ENCODE data around the gene REEP2.
A peak's percentile ranks its signal among the peaks of the same experiment; 100 is the strongest.

REEP2 gene

DNA sequence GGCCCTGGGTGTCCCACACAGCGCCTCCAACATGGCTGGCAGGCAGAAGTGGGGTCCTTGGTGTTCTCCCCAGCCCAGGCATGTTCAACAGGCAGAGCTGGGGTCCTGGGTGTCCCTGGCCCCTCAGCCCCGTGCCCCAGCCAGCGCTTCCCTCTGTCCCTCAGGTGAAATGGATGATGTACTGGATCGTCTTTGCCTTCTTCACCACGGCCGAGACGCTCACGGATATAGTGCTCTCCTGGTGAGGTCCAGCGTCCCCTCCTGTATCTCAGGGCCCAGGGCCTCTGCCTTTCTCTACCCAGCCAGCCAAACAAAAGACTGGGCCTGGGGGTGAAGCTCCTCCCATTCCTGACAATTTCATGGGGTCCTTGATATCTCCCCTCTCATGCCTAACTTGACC is 2.4 kb downstream of the REEP2 start:
- H3K4me3 ChIP-seq (ENCODE audit: low read depth, low read length): no peak overlapping the region
- no peak for DNase-seq (ENCODE audit: low read depth)
- TF ChIP-seq, protein P1, sequence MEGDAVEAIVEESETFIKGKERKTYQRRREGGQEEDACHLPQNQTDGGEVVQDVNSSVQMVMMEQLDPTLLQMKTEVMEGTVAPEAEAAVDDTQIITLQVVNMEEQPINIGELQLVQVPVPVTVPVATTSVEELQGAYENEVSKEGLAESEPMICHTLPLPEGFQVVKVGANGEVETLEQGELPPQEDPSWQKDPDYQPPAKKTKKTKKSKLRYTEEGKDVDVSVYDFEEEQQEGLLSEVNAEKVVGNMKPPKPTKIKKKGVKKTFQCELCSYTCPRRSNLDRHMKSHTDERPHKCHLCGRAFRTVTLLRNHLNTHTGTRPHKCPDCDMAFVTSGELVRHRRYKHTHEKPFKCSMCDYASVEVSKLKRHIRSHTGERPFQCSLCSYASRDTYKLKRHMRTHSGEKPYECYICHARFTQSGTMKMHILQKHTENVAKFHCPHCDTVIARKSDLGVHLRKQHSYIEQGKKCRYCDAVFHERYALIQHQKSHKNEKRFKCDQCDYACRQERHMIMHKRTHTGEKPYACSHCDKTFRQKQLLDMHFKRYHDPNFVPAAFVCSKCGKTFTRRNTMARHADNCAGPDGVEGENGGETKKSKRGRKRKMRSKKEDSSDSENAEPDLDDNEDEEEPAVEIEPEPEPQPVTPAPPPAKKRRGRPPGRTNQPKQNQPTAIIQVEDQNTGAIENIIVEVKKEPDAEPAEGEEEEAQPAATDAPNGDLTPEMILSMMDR (IDR thresholded peaks at IDR 0.05; ENCODE audit: insufficient read depth, low read depth, low read length, missing control alignments): no peak

DNA sequence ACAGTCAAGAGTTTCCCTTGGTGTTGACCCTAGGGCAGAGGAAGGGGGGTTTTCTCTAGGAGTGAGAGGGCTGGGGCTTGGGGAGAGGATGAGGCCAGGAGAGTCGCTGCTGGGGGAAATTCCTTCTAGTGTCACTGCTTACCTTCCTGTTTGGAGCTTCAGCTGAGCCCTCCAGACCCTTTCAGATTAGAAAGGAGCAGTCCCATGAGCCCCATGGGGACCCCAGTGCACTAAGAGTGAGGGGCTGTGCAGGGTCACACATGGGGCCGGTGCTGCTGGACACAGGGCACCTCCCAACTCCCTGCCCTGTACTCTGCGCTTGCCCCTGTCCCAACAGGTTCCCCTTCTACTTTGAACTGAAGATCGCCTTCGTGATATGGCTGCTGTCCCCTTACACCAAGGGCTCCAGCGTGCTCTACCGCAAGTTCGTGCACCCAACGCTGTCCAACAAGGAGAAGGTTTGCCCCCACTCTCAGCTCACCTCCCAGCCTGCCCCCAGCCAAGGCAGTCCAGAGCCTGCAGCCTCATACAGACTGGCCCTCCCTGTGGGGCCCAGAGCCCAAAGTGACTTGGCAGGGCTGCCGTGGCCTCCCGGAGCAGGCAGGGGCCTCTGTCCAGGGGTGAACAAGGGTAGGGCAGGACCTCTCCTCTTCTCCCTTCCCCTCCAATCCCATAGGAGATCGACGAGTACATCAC is 5.4 kb downstream of the REEP2 start:
- TF ChIP-seq, protein P1 (IDR thresholded peaks at IDR 0.05; ENCODE audit: insufficient read depth, low read depth, low read length, missing control alignments): no peak
- DNase-seq (ENCODE audit: low read depth): no peak
- H3K4me3 ChIP-seq (ENCODE audit: low read depth, low read length): no peak overlapping the region

DNA sequence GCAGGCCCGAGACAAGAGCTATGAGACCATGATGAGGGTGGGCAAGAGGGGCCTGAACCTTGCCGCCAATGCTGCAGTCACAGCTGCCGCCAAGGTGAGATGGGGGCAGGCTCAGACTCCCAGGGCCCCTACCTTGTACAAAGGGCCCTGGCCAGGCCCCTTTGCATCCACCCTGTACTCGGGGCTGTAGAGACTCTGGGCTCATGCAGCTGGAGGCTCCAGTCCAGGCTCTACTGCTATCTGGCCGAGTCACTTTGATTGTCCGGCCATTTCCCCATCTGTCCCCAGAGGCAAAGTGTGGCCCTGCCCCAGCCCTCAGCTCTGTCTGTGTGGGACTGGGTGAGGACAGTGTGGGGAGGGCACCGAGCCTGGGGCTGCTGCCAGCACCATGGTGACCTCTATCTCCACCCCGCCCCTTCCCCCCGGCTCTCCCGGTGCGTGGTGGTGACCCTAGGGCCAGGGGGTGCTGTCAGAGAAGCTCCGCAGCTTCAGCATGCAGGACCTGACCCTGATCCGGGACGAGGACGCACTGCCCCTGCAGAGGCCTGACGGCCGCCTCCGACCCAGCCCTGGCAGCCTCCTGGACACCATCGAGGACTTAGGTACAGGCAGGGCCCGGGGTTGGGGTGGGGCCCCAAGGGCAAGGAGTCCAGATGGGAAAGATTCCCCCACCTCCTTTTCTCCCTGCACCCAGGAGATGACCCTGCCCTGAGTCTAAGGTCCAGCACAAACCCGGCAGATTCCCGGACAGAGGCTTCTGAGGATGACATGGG is 6.1 kb downstream of the REEP2 start:
- no peak for DNase-seq (ENCODE audit: low read depth)
- no peak overlapping the region for H3K4me3 ChIP-seq (ENCODE audit: low read depth, low read length)
- TF ChIP-seq, protein P1 (IDR thresholded peaks at IDR 0.05; ENCODE audit: insufficient read depth, low read depth, low read length, missing control alignments): no peak

DNA sequence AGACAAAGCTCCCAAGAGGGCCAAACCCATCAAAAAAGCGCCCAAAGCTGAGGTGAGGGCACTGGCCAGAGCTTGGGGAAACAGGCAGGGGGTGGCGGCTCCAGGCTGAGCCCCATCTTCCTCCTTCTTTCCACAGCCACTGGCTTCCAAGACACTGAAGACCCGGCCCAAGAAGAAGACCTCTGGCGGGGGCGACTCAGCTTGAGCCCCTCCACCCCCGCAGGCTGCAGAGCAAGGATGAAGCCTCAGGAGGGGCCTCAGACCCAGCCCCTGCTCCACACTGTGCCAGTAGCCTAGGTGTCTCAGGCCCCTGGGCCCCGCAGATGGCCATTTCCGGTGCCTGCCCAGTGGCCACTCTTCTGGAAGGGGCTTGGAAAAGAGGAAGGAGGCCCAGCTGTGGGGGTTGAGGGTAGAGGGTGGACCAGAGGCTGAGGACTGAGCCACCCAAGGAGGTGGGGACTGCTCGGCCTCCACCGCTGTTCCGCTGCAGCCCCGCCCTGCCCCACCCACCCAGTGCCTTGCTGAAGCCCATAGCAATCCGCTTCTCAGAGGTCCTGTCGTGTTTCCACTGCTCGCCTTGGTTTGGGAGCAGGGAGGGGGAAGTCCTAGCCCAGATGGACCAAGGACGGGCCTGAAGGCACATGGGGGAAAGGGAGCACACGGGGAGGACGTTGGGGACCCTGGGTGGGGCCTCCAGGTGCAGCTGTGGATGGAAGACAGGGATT is 6.9 kb downstream of the REEP2 start:
- DNase-seq (ENCODE audit: low read depth): no peak
- TF ChIP-seq, protein P1 (IDR thresholded peaks at IDR 0.05; ENCODE audit: insufficient read depth, low read depth, low read length, missing control alignments): no peak
- no peak overlapping the region for H3K4me3 ChIP-seq (ENCODE audit: low read depth, low read length)

DNA sequence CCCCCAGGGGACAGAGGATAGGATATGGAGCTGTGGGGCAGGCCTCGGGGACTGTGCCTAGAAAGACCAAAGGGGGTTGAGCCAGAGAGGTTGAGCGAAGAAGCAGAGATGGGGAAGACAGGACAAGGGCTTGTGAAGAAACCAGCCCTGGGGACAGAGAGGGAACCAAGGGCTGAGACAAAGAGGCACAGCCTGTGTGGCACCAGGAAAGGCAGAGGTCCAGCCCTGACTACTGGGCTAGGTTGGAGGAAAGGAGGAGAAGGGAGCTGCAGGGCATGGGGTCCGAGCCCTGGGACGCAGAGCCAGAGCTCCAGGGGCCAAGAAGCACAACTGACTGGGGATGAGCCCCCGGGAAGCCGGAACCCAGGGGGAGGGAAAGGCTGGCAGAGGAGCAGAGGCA is 9.2 kb downstream of the REEP2 start:
- DNase-seq (ENCODE audit: low read depth): no peak
- TF ChIP-seq, protein P1 (IDR thresholded peaks at IDR 0.05; ENCODE audit: insufficient read depth, low read depth, low read length, missing control alignments): no peak
- no peak overlapping the region for H3K4me3 ChIP-seq (ENCODE audit: low read depth, low read length)

DNA sequence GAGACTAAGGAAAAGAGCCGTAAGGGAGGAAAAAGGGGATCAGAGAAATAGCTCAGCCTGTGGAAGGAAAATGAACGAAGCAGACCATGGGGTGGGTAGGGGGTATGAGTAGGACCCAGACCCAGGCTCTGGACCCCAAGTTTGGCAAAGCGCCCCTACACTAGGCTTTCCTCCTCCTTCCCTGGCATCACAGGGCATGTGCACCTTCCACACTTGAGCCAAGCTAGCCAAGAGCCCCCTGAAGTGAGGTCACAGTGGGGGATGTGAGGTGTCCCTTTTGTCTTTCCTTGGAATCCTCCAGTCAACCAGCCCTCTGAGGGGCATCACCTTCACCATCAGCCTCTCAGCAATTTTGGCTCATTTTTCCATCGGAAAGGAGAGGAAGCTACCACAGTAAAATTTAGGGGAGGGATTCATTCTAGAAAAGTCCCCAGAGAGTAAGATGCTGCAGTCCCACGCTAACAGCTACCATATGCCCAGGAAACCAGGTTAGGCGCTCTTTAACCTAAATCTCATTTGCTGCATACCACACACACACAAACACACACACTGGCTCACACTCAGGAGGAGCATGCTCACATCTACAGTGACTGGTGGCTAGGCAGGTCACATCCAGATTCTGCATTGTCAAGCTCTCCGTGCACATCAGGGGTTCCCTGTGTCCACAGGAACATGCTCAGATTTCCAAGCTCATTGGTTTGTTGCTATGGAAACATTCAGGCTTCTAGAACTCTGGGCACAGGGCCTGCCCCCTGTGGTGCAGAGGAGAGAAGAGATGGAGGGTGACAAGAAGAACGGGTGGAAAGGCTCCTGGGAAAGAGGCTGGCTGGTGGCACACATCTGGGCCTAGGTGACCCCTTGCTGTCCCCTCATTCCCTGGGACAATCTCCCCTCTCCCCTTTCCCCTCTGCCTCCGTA is 9.9 kb downstream of the REEP2 start:
- TF ChIP-seq, protein P1 (IDR thresholded peaks at IDR 0.05; ENCODE audit: insufficient read depth, low read depth, low read length, missing control alignments): no peak
- H3K4me3 ChIP-seq (ENCODE audit: low read depth, low read length): no peak overlapping the region
- DNase-seq (ENCODE audit: low read depth): peak; percentile 15

Measured in GM12865 (cell line).